OCI-LY7 (cell line): ENCODE results near the gene L3MBTL3. TPM values are rescaled to one million over a fixed set of nuclear protein-coding genes. Genes with fewer than 3 reads are reported as not detected.
A peak's percentile ranks its signal among the peaks of the same experiment; 100 is the strongest.

Experiments used
- BruUV-seq: library from RNA; stranded (reverse); fragments of 400-500 nt; replicated peaks from 2 replicates; lab custom pipeline; 2021; lab: Mats Ljungman, UMichigan
- CTCF ChIA-PET: fragments of 300-600 bp; sonication (Branson Sonifier 250); formaldehyde crosslinking; loops from one replicate; lab custom pipeline; 2022; ENCODE audit warnings: antibody characterized with exemption; ENCODE audit not compliant: unreplicated experiment; lab: Charles Lee
- POLR2A ChIA-PET: fragments of 300-600 bp; sonication (Branson Sonifier 250); formaldehyde crosslinking; loops from one replicate; lab custom pipeline; 2022; ENCODE audit warnings: antibody characterized with exemption; lab: Charles Lee
- DNase-seq: peaks from one replicate; pipeline ENCODE4 v3.0.0-alpha.2; 2015; ENCODE audit warnings: low spot score
- H2AFZ ChIP-seq: fragments of 200-600 bp; sonication (generic), shearing (Covaris generic); 2 replicates; pipeline ENCODE4 v1.6.1; 2014; ENCODE audit warnings: mild to moderate bottlenecking, antibody characterized with exemption, low read length, moderate library complexity
- H3K27ac ChIP-seq: fragments of 200-600 bp; sonication (generic); 2 replicates; pipeline ENCODE4 v1.5.1; 2014; ENCODE audit warnings: mixed run types, low read depth, mild to moderate bottlenecking, moderate library complexity, low read length, inconsistent platforms; ENCODE audit not compliant: poor library complexity, severe bottlenecking
- H3K36me3 ChIP-seq: fragments of 200-600 bp; sonication (generic); 2 replicates; pipeline ENCODE4 v1.6.1; 2014; ENCODE audit warnings: mild to moderate bottlenecking, antibody characterized with exemption, low read length, moderate library complexity, mixed read lengths; ENCODE audit not compliant: insufficient read depth
- H3K4me1 ChIP-seq: fragments of 200-600 bp; sonication (generic); 2 replicates; pipeline ENCODE4 v1.5.1; 2014; ENCODE audit warnings: mild to moderate bottlenecking, low read length; ENCODE audit not compliant: insufficient read depth, poor library complexity, severe bottlenecking
- H3K4me2 ChIP-seq: fragments of 200-600 bp; sonication (generic); 2 replicates; pipeline ENCODE4 v1.6.1; 2014; ENCODE audit warnings: mild to moderate bottlenecking, low read length
- H3K4me3 ChIP-seq: fragments of 200-600 bp; sonication (generic); 2 replicates; pipeline ENCODE4 v1.5.1; 2014; ENCODE audit warnings: mild to moderate bottlenecking, low read depth, low read length; ENCODE audit not compliant: poor library complexity, severe bottlenecking
- H3K79me2 ChIP-seq: fragments of 200-600 bp; sonication (generic); 2 replicates; pipeline ENCODE4 v1.6.1; 2016; ENCODE audit warnings: low read depth, mild to moderate bottlenecking, low read length, moderate library complexity, mixed read lengths; ENCODE audit not compliant: insufficient read depth
- H3K9me2 ChIP-seq: fragments of 200-600 bp; sonication (generic); 2 replicates; pipeline ENCODE4 v1.6.1; 2016; ENCODE audit warnings: mild to moderate bottlenecking, low read length, mixed read lengths; ENCODE audit not compliant: insufficient read depth
- H3K9me3 ChIP-seq: fragments of 200-600 bp; sonication (generic); 2 replicates; pipeline ENCODE4 v1.6.1; 2014; ENCODE audit warnings: mild to moderate bottlenecking, mixed run types, low read length, mixed read lengths
- H4K20me1 ChIP-seq: fragments of 200-600 bp; sonication (generic); 2 replicates; pipeline ENCODE4 v1.6.1; 2014; ENCODE audit warnings: mild to moderate bottlenecking, antibody characterized with exemption, low read length, moderate library complexity, mixed read lengths; ENCODE audit not compliant: insufficient read depth
- EZH2phosphoT487 ChIP-seq: fragments of 200-600 bp; sonication (generic); IDR thresholded peaks from 2 replicates; pipeline ENCODE4 v1.6.1; 2018; ENCODE audit warnings: low read depth, borderline replicate concordance, mild to moderate bottlenecking, mixed run types, antibody characterized with exemption, low read length, moderate library complexity, mixed read lengths
- intact Hi-C: fragments of 100-400 bp; cut with micrococcal nuclease; formaldehyde crosslinking; loops from one replicate; pipeline ENCODE4 v1.10.0; 2022; ENCODE audit not compliant: unreplicated experiment
- total RNA-seq, 2 experiments: library from RNA; depleted of rRNA in 1 of 2; stranded (reverse); fragments of >200 nt in 1 of 2; shearing (Covaris generic) in 1 of 2; gene quantifications; 2 replicates each; pipeline ENCODE4 v1.2.3, GENCODE V29; 2014 to 2022
- TF ChIP-seq, protein P1 (sequence below): fragments of 200-600 bp; sonication (generic); conservative IDR thresholded peaks from 2 replicates; pipeline ENCODE4 v1.5.1; 2014; ENCODE audit warnings: mild to moderate bottlenecking, antibody characterized with exemption, low read length, moderate library complexity, mixed read lengths

L3MBTL3 gene
- total RNA-seq, 2 experiments from 2014 or later: 7.9 to 11.0 TPM

DNA sequence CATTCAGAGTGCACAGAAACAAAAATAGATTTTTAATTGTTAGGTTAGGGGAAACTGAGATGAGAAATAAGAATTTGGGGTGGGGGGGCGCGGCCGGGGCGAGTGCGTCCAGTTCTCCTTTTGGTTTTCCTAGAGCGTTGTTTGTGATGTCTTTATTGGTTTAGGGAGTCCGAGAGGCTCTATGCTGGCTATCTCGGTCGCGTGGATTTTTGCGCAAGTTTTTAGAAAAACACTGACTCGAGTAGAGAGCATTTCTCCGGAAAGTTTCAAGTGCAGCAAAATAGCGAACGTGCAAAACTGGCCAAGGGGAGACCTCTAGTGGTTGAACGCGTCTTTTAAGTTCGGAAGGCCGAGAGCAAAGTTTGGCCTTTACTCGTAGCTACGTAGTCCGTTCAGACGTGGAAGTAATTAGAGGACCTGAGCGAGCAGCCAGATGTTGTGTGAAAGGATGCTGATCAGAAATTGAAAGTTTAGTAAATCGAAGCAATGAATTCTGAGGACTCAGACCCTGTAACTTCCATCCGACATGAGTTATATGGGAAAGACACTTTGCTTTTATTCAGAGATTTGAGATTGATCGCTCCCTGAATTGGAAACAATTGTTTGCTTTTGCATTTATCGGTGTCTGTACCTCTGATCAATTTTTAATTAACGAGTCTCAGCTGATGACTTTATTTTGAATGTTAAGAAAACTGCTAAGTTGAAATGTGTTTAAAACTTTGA is 2.7 kb downstream of the L3MBTL3 start:
- Histone ChIP-seq H3K9me2 (no peaks in the 10 kb centered on the region), H4K20me1 (0 out of 2 replicates have a peak, but pooled peaks cover 11% of the 10 kb centered on the region), H3K4me1 (peaks cover 9% of the 10 kb centered on the region), H2AFZ (peak overlapping the region; percentile 43; the same call in 1 of the 2 replicates), H3K79me2 (no peaks in the 10 kb centered on the region), H3K9me3 (no peaks in the 10 kb centered on the region), H3K4me2 (peak overlapping the region; percentile 86), H3K36me3 (no peaks in the 10 kb centered on the region; the same call in 1 of the 2 replicates), H3K4me3 (peak overlapping the region; percentile 71), H3K27ac (peak overlapping the region; percentile 13)
- intact Hi-C loops: loop anchor here (1.0 to 2.0 kb wide), 4 partner anchors 84 to 522 kb away; no protein-coding TSS in a partner anchor
- no TSS peak for BruUV-seq
- TF ChIP-seq, protein P1, sequence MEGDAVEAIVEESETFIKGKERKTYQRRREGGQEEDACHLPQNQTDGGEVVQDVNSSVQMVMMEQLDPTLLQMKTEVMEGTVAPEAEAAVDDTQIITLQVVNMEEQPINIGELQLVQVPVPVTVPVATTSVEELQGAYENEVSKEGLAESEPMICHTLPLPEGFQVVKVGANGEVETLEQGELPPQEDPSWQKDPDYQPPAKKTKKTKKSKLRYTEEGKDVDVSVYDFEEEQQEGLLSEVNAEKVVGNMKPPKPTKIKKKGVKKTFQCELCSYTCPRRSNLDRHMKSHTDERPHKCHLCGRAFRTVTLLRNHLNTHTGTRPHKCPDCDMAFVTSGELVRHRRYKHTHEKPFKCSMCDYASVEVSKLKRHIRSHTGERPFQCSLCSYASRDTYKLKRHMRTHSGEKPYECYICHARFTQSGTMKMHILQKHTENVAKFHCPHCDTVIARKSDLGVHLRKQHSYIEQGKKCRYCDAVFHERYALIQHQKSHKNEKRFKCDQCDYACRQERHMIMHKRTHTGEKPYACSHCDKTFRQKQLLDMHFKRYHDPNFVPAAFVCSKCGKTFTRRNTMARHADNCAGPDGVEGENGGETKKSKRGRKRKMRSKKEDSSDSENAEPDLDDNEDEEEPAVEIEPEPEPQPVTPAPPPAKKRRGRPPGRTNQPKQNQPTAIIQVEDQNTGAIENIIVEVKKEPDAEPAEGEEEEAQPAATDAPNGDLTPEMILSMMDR: peak; percentile 89
- no peak for TF ChIP-seq EZH2phosphoT487
- DNase-seq: peak; percentile 86
- ChIA-PET POLR2A (interaction anchor here (0.6 to 0.7 kb wide), 3 partner anchors 11 to 142 kb away, joined by 3 to 4 read pairs (median 3); no protein-coding TSS in a partner anchor), CTCF (interaction anchor here (0.6 kb wide), 1 partner anchor 132 kb away, joined by 3 read pairs; no protein-coding TSS in a partner anchor)

DNA sequence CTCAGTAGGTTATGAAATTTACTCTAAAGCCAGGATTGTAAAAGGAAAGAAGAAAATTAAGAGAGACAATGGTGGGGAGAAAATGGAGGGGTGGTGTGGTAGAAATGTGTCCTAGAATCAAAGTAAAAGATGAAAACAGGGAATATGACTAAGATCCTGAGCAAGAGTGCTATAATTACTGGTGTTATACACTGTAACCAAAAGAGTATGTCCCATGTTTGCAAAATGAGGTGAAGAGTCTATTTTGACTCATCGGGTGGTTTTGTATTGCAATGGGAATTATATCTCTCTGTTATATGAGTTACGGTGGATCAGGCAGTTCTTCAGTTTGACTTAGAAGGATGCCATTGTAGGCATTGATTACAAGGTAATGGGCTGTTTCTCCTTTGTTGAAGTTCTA is 8.5 kb downstream of the L3MBTL3 start:
- intact Hi-C loops: no loop called here
- Histone ChIP-seq H3K79me2 (no peaks in the 10 kb centered on the region), H3K36me3 (no peaks in the 10 kb centered on the region; the same call in 1 of the 2 replicates), H3K27ac (no peak overlapping the region), H3K9me2 (no peaks in the 10 kb centered on the region), H3K4me2 (no peak overlapping the region), H3K9me3 (no peaks in the 10 kb centered on the region), H3K4me3 (no peak overlapping the region), H4K20me1 (0 out of 2 replicates have a peak, but pooled peaks cover 9% of the 10 kb centered on the region), H2AFZ (no peak overlapping the region), H3K4me1 (peaks cover 5% of the 10 kb centered on the region)
- TF ChIP-seq, protein P1: no peak
- TF ChIP-seq EZH2phosphoT487: no peak
- CTCF ChIA-PET: no interaction called here
- POLR2A ChIA-PET: interaction anchor here (0.6 to 0.7 kb wide), 2 partner anchors 275 to 972 kb away, joined by 3 read pairs; no protein-coding TSS in a partner anchor
- BruUV-seq: no TSS peak
- DNase-seq: no peak
